IMR-90 (cell line): ENCODE data around the gene BCL2L15. TPM values are rescaled to one million over a fixed set of nuclear protein-coding genes. Genes with fewer than 3 reads are reported as not detected.

Experiments used
- ATAC-seq: fragments of 200-7000 bp; cut with Tn5 transposase; 2 replicates; pipeline ENCODE4 v1.9.1; 2020; ENCODE audit warnings: low read depth, mild to moderate bottlenecking, moderate library complexity
- BruUV-seq: library from RNA; stranded (reverse); fragments of 400-500 nt; replicated peaks from 2 replicates; lab custom pipeline; 2021; lab: Mats Ljungman, UMichigan
- CTCF ChIA-PET: fragments of 300-600 bp; formaldehyde crosslinking; extraction: SDS; loops from one replicate; lab custom pipeline; 2021; ENCODE audit warnings: antibody characterized with exemption; lab: Yijun Ruan, JAX
- POLR2A ChIA-PET: fragments of 300-600 bp; sonication (Branson Sonifier 250); formaldehyde crosslinking; loops from one replicate; lab custom pipeline; 2022; ENCODE audit warnings: antibody characterized with exemption; ENCODE audit not compliant: unreplicated experiment; lab: Charles Lee
- DNase-seq: peaks from one replicate; pipeline ENCODE4 v3.0.0; 2013
- H2AFZ ChIP-seq: replicated peaks from 2 replicates; pipeline ENCODE3; 2013; ENCODE audit warnings: low read length, mild to moderate bottlenecking; ENCODE audit not compliant: poor library complexity
- H2AK5ac ChIP-seq: 2 replicates; pipeline ENCODE4 v1.6.1; 2013; ENCODE audit warnings: low read depth, low read length, inconsistent platforms
- H2AK9ac ChIP-seq: replicated peaks from 2 replicates; pipeline ENCODE3; 2013; ENCODE audit warnings: mild to moderate bottlenecking, low read depth, low read length, moderate library complexity; ENCODE audit not compliant: poor library complexity
- H2BK120ac ChIP-seq: 2 replicates; pipeline ENCODE4 v1.6.1; 2013; ENCODE audit warnings: low read depth, low read length, inconsistent platforms
- H2BK15ac ChIP-seq: 3 replicates; pipeline ENCODE4 v1.6.1; 2013; ENCODE audit warnings: low read depth, low read length, inconsistent platforms
- H2BK20ac ChIP-seq: 2 replicates; pipeline ENCODE4 v1.6.1; 2013; ENCODE audit warnings: low read depth, mild to moderate bottlenecking, inconsistent platforms, low read length, moderate library complexity
- H2BK5ac ChIP-seq: 2 replicates; pipeline ENCODE4 v1.6.1; 2013; ENCODE audit warnings: mild to moderate bottlenecking, low read depth, low read length, inconsistent platforms; ENCODE audit not compliant: poor library complexity, severe bottlenecking
- H3K14ac ChIP-seq: replicated peaks from 2 replicates; pipeline ENCODE4 v1.6.1; 2013; ENCODE audit warnings: low read depth, low read length, inconsistent platforms
- H3K18ac ChIP-seq: 2 replicates; pipeline ENCODE4 v1.6.1; 2013; ENCODE audit warnings: low read depth, low read length, control low read depth
- H3K23ac ChIP-seq: 2 replicates; pipeline ENCODE4 v1.6.1; 2013; ENCODE audit warnings: low read depth, low read length, inconsistent platforms
- H3K27ac ChIP-seq: 2 replicates; pipeline ENCODE4 v1.5.1; 2013; ENCODE audit warnings: mild to moderate bottlenecking, control low read depth, low read length; ENCODE audit not compliant: insufficient read depth
- H3K27me3 ChIP-seq: 2 replicates; pipeline ENCODE4 v1.6.1; 2013; ENCODE audit warnings: low read length; ENCODE audit not compliant: control insufficient read depth, insufficient read depth
- H3K36me3 ChIP-seq: 2 replicates; pipeline ENCODE4 v1.6.1; 2013; ENCODE audit warnings: low read length, mixed read lengths; ENCODE audit not compliant: control insufficient read depth, insufficient read depth
- H3K4ac ChIP-seq: 2 replicates; pipeline ENCODE4 v1.6.1; 2013; ENCODE audit warnings: low read depth, low read length, inconsistent platforms
- H3K4me1 ChIP-seq: 2 replicates; pipeline ENCODE4 v1.6.1; 2013; ENCODE audit warnings: low read length, mixed read lengths; ENCODE audit not compliant: control insufficient read depth, insufficient read depth
- H3K4me2 ChIP-seq: 2 replicates; pipeline ENCODE4 v1.6.1; 2013; ENCODE audit warnings: low read depth, mild to moderate bottlenecking, control low read depth, low read length, moderate library complexity
- H3K4me3 ChIP-seq: 2 replicates; pipeline ENCODE4 v1.5.1; 2013; ENCODE audit warnings: low read depth, mild to moderate bottlenecking, control low read depth, low read length, moderate library complexity; ENCODE audit not compliant: insufficient read depth
- H3K56ac ChIP-seq: 2 replicates; pipeline ENCODE4 v1.6.1; 2013; ENCODE audit warnings: low read length, inconsistent platforms; ENCODE audit not compliant: insufficient read depth; ENCODE audit errors: extremely low read depth
- H3K79me1 ChIP-seq, 2 experiments: 2 replicates each; pipeline ENCODE4 v1.6.1; 2013; ENCODE audit warnings: low read length in 2 of 2, inconsistent platforms in 1 of 2, low read depth in 1 of 2
- H3K9ac ChIP-seq: 2 replicates; pipeline ENCODE4 v1.6.1; 2013; ENCODE audit warnings: low read depth, low read length, control low read depth
- H3K9me1 ChIP-seq: 2 replicates; pipeline ENCODE4 v1.6.1; 2013; ENCODE audit warnings: low read length, inconsistent platforms; ENCODE audit not compliant: insufficient read depth
- H3K9me3 ChIP-seq: 2 replicates; pipeline ENCODE4 v1.6.1; 2013; ENCODE audit warnings: low read length; ENCODE audit not compliant: control insufficient read depth, insufficient read depth
- H4K20me1 ChIP-seq: 2 replicates; pipeline ENCODE4 v1.6.1; 2013; ENCODE audit warnings: low read length, inconsistent platforms; ENCODE audit not compliant: insufficient read depth
- H4K5ac ChIP-seq: 2 replicates; pipeline ENCODE4 v1.6.1; 2013; ENCODE audit warnings: mild to moderate bottlenecking, low read depth, low read length, control low read depth
- H4K8ac ChIP-seq, 2 experiments: 2 replicates each; pipeline ENCODE4 v1.6.1; 2013; ENCODE audit warnings: low read depth in 2 of 2, low read length in 2 of 2, control low read depth in 1 of 2, inconsistent platforms in 1 of 2
- H4K91ac ChIP-seq: 2 replicates; pipeline ENCODE4 v1.6.1; 2013; ENCODE audit warnings: low read depth, low read length, inconsistent platforms; ENCODE audit not compliant: insufficient read depth
- CEBPB ChIP-seq: IDR thresholded peaks from 2 replicates; pipeline ENCODE4 v1.6.1; 2012; ENCODE audit warnings: low read depth, low read length, improper control_type of control experiment
- RCOR1 ChIP-seq: IDR thresholded peaks from 2 replicates; pipeline ENCODE4 v1.6.1; 2012; ENCODE audit warnings: mild to moderate bottlenecking, low read length, improper control_type of control experiment; ENCODE audit not compliant: insufficient replicate concordance
- USF2 ChIP-seq: fragments of 150-350 bp; IDR thresholded peaks from 2 replicates; pipeline ENCODE4 v1.6.1; 2017; ENCODE audit warnings: mild to moderate bottlenecking, antibody characterized with exemption, low read length, low read depth
- WGBS, 2 experiments: methylation state at CpG; one replicate each; pipeline versions ENCODE4 v1.1.5 to v1.1.7; 2013; ENCODE audit warnings: missing lambda C conversion rate in 2 of 2; ENCODE audit not compliant: insufficient read length in 1 of 2; ENCODE audit errors: extremely low coverage in 2 of 2; 5-methylcytosine and 5-hydroxymethylcytosine counted together
- dilution Hi-C: fragments of 300-500 bp; cut with HindIII; formaldehyde crosslinking; loops from one replicate; pipeline ENCODE4 v1.14.3; 2018; ENCODE audit warnings: low sequenced_read_pairs; ENCODE audit not compliant: unreplicated experiment
- in situ Hi-C: fragments of 300-500 bp; cut with MboI; formaldehyde crosslinking; loops from 3 replicates; pipeline ENCODE4 v1.14.3; 2019; ENCODE audit warnings: low sequenced_read_pairs, inconsistent platforms, mixed read lengths
- intact Hi-C: fragments of 100-400 bp; cut with micrococcal nuclease; formaldehyde crosslinking; loops from 2 replicates; pipeline ENCODE4 v1.10.0; 2022
- polyA plus RNA-seq, 3 experiments: library from polyadenylated mRNA; depleted of rRNA; stranded (reverse); fragments of >200 nt; gene quantifications; 2 replicates each; pipeline ENCODE4 v1.2.3, GENCODE V29; 2012; ENCODE audit warnings: low replicate concordance in 1 of 3
- total RNA-seq: library from RNA; depleted of rRNA; stranded (reverse); fragments of >200 nt; gene quantifications from 2 replicates; pipeline ENCODE4 v1.2.3, GENCODE V29; 2012

The BCL2L15 gene
- total and polyA plus RNA-seq, 2 of the 4 experiments (the other 2 are of a cell fraction): under 0.01 to 0.15 TPM

GRCh38 chr1:113895098-113895497 is 7.7 kb upstream of the BCL2L15 start:
- Histone ChIP-seq H4K20me1 (no peaks in the 10 kb centered on the region), H2AK9ac (no peak overlapping the region), H3K79me1 (peaks cover 0 to 5% of the 10 kb centered on the region in 2 experiments; a peak in 1 of 4 replicates), H3K9ac (no peak overlapping the region), H3K23ac (no peak overlapping the region), H4K91ac (no peak overlapping the region), H2BK20ac (no peak overlapping the region), H2BK120ac (no peak overlapping the region), H3K27ac (no peak overlapping the region), H4K8ac (no peak overlapping the region), H3K4me1 (no peaks in the 10 kb centered on the region), H3K4me3 (no peak overlapping the region), H3K9me1 (no peaks in the 10 kb centered on the region), H3K14ac (no peak overlapping the region), H3K4me2 (no peak overlapping the region), H3K27me3 (no peaks in the 10 kb centered on the region), H3K56ac (no peak overlapping the region), H3K4ac (no peak overlapping the region), H2BK5ac (no peak overlapping the region), H2AK5ac (no peak overlapping the region), H3K9me3 (no peaks in the 10 kb centered on the region), H4K5ac (no peak overlapping the region), H3K18ac (no peak overlapping the region), H3K36me3 (peaks cover 15% of the 10 kb centered on the region), H2AFZ (no peak overlapping the region), H2BK15ac (no peak overlapping the region)
- in situ Hi-C loops (no loop called here), intact Hi-C loops (no loop called here), dilution Hi-C loops (no loop called here)
- BruUV-seq: no TSS peak
- no peak for TF ChIP-seq CEBPB
- TF ChIP-seq RCOR1: no peak
- TF ChIP-seq USF2: no peak
- WGBS, 2 experiments: 90% methylated on average over 3 of the region's 6 CpGs; no CpG with 5 or more reads in 1 of the 2 experiments
- no peak for DNase-seq
- CTCF ChIA-PET: no interaction called here
- ATAC-seq: no peak
- POLR2A ChIA-PET: interaction anchor here (0.7 kb wide), 1 partner anchor 9 kb away, joined by 3 read pairs; no protein-coding TSS in a partner anchor
